ENCODE results near the gene NRXN3. TPM values are rescaled to one million over a fixed set of nuclear protein-coding genes. Genes with fewer than 3 reads are reported as not detected.

NRXN3 gene
- total and polyA plus RNA-seq, 4 donors, result 0.07 to 1.2 (median 0.23) TPM

DNA sequence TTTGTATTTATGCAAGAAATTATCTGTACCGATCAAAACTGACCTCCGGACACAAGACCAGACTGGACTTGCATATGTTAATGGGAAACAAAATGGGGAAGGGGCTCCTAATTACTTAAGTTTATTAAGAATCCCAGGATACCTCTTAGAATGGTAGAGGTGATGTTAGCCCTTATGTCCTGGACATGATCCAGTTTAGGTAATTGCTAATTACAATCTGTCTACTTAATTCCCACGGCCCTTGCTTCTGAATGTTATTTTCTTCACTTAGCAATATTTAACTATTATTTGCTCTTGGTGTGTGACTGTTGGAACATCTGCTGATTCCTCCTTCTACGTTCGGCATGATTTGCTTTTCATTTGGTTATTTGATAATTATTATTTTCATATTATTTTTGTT, 1397.1 kb downstream of the NRXN3 start:
- Histone ChIP-seq H3K4me3 (ENCODE audit: low read depth in 1 of 3, low read length in 3 of 3) (no peak overlapping the region), H3K27ac (ENCODE audit: low read depth in 1 of 2, low read length in 2 of 2) (no peak overlapping the region), H3K9ac (ENCODE audit: low read depth in 1 of 2, low read length in 2 of 2) (no peak overlapping the region), H3K27me3 (ENCODE audit: control insufficient read depth in 4 of 4, insufficient read depth in 4 of 4, low read length in 3 of 4) (no peaks in the 10 kb centered on the region), H3K9me3 (ENCODE audit: control insufficient read depth in 4 of 4, low read length in 3 of 4) (no peaks in the 10 kb centered on the region), H3K4me1 (ENCODE audit: control insufficient read depth in 4 of 4, insufficient read depth in 4 of 4, low read length in 3 of 4) (no peaks in the 10 kb centered on the region), H3K36me3 (ENCODE audit: control insufficient read depth in 4 of 4, insufficient read depth in 3 of 4, low read depth in 1 of 4, low read length in 3 of 4) (no peaks in the 10 kb centered on the region)
- TF ChIP-seq, protein P1, sequence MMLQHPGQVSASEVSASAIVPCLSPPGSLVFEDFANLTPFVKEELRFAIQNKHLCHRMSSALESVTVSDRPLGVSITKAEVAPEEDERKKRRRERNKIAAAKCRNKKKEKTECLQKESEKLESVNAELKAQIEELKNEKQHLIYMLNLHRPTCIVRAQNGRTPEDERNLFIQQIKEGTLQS (IDR thresholded peaks at IDR 0.05), result no peak
- TF ChIP-seq RXRA (IDR thresholded peaks at IDR 0.05), result no peak
- WGBS, result 91% methylated on average over 5 of the region's 5 CpGs
- no peak for DNase-seq (ENCODE audit: low spot score)

DNA sequence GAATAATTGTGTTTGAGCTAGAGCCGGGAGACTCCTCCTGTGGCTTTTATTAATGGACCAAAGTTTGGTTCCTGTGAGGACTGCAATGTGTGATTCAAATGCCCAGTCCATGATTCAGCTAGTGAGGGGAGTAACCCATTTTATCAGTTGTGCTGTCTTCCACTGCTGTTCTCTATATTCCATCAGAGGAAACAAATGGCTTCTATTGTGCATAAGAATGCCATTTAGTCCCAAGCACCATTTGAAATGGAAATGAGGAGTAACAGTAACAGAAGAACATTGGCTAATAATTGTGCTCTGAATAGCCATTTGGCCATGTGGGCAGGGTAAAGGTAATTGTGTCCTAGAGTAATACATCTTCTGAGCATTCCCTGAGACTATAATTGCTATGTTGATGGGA, 1398.4 kb downstream of the NRXN3 start:
- TF ChIP-seq TAF1 (conservative IDR thresholded peaks at IDR 0.05) (no peak), FOXA1 (IDR thresholded peaks at IDR 0.05) (no peak), RXRA (IDR thresholded peaks at IDR 0.05) (no peak), FOXA2 (IDR thresholded peaks at IDR 0.05) (no peak), EGR1 (IDR thresholded peaks at IDR 0.05; ENCODE audit: low read depth in 2 of 2) (no peak), HNF4G (IDR thresholded peaks at IDR 0.05) (no peak), GABPA (IDR thresholded peaks at IDR 0.05 in 1 of 2, conservative IDR thresholded peaks at IDR 0.05 in 1 of 2) (no peak), YY1 (IDR thresholded peaks at IDR 0.05) (no peak)
- TF ChIP-seq, protein P2, sequence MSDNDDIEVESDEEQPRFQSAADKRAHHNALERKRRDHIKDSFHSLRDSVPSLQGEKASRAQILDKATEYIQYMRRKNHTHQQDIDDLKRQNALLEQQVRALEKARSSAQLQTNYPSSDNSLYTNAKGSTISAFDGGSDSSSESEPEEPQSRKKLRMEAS (IDR thresholded peaks at IDR 0.05), result no peak
- TF ChIP-seq, protein P3, sequence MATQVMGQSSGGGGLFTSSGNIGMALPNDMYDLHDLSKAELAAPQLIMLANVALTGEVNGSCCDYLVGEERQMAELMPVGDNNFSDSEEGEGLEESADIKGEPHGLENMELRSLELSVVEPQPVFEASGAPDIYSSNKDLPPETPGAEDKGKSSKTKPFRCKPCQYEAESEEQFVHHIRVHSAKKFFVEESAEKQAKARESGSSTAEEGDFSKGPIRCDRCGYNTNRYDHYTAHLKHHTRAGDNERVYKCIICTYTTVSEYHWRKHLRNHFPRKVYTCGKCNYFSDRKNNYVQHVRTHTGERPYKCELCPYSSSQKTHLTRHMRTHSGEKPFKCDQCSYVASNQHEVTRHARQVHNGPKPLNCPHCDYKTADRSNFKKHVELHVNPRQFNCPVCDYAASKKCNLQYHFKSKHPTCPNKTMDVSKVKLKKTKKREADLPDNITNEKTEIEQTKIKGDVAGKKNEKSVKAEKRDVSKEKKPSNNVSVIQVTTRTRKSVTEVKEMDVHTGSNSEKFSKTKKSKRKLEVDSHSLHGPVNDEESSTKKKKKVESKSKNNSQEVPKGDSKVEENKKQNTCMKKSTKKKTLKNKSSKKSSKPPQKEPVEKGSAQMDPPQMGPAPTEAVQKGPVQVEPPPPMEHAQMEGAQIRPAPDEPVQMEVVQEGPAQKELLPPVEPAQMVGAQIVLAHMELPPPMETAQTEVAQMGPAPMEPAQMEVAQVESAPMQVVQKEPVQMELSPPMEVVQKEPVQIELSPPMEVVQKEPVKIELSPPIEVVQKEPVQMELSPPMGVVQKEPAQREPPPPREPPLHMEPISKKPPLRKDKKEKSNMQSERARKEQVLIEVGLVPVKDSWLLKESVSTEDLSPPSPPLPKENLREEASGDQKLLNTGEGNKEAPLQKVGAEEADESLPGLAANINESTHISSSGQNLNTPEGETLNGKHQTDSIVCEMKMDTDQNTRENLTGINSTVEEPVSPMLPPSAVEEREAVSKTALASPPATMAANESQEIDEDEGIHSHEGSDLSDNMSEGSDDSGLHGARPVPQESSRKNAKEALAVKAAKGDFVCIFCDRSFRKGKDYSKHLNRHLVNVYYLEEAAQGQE (IDR thresholded peaks at IDR 0.05), result no peak
- TF ChIP-seq, protein P4, sequence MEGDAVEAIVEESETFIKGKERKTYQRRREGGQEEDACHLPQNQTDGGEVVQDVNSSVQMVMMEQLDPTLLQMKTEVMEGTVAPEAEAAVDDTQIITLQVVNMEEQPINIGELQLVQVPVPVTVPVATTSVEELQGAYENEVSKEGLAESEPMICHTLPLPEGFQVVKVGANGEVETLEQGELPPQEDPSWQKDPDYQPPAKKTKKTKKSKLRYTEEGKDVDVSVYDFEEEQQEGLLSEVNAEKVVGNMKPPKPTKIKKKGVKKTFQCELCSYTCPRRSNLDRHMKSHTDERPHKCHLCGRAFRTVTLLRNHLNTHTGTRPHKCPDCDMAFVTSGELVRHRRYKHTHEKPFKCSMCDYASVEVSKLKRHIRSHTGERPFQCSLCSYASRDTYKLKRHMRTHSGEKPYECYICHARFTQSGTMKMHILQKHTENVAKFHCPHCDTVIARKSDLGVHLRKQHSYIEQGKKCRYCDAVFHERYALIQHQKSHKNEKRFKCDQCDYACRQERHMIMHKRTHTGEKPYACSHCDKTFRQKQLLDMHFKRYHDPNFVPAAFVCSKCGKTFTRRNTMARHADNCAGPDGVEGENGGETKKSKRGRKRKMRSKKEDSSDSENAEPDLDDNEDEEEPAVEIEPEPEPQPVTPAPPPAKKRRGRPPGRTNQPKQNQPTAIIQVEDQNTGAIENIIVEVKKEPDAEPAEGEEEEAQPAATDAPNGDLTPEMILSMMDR (IDR thresholded peaks at IDR 0.05; ENCODE audit: low read depth, low read length, missing input control), result no peak
- no peak overlapping the region for H3K4me3 ChIP-seq (ENCODE audit: low read depth in 1 of 3, low read length in 3 of 3)
- no peak overlapping the region for H3K9ac ChIP-seq (ENCODE audit: low read depth in 1 of 2, low read length in 2 of 2)
- no peaks in the 10 kb centered on the region for H3K36me3 ChIP-seq (ENCODE audit: control insufficient read depth in 4 of 4, insufficient read depth in 3 of 4, low read depth in 1 of 4, low read length in 3 of 4)
- no peaks in the 10 kb centered on the region for H3K4me1 ChIP-seq (ENCODE audit: control insufficient read depth in 4 of 4, insufficient read depth in 4 of 4, low read length in 3 of 4)
- no peak for DNase-seq (ENCODE audit: low spot score)
- no peaks in the 10 kb centered on the region for H3K9me3 ChIP-seq (ENCODE audit: control insufficient read depth in 4 of 4, low read length in 3 of 4)
- no peaks in the 10 kb centered on the region for H3K27me3 ChIP-seq (ENCODE audit: control insufficient read depth in 4 of 4, insufficient read depth in 4 of 4, low read length in 3 of 4)
- WGBS, result 75% methylated on average over 1 of the region's 1 CpG
- no peak overlapping the region for H3K27ac ChIP-seq (ENCODE audit: low read depth in 1 of 2, low read length in 2 of 2)

DNA sequence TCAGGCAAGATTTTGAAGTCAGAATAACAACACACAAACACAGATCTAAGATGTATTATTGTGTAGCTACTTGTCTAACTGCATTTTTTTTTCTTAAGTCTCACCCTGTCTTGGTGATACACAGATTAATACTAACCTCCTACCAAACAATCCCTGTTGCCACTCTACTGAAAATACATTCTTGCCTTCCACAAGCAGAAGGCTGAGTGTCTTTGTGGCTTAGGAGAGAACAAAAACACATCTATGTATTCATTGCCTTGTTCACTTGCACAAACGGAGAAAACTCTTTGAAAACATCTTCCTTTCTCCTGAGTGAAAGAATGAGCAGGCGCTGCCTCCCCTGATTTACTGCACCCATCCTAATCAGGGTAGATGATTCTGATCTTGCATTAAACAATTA, 1398.9 kb downstream of the NRXN3 start:
- Histone ChIP-seq H3K27me3 (ENCODE audit: control insufficient read depth in 4 of 4, insufficient read depth in 4 of 4, low read length in 3 of 4) (no peaks in the 10 kb centered on the region), H3K4me3 (ENCODE audit: low read depth in 1 of 3, low read length in 3 of 3) (no peak overlapping the region), H3K27ac (ENCODE audit: low read depth in 1 of 2, low read length in 2 of 2) (no peak overlapping the region), H3K4me1 (ENCODE audit: control insufficient read depth in 4 of 4, insufficient read depth in 4 of 4, low read length in 3 of 4) (no peaks in the 10 kb centered on the region), H3K36me3 (ENCODE audit: control insufficient read depth in 4 of 4, insufficient read depth in 3 of 4, low read depth in 1 of 4, low read length in 3 of 4) (no peaks in the 10 kb centered on the region), H3K9me3 (ENCODE audit: control insufficient read depth in 4 of 4, low read length in 3 of 4) (no peaks in the 10 kb centered on the region), H3K9ac (ENCODE audit: low read depth in 1 of 2, low read length in 2 of 2) (no peak overlapping the region)
- no peak for TF ChIP-seq EGR1 (IDR thresholded peaks at IDR 0.05; ENCODE audit: low read depth in 2 of 2)
- no peak for TF ChIP-seq FOXA2 (IDR thresholded peaks at IDR 0.05)
- TF ChIP-seq GABPA (IDR thresholded peaks at IDR 0.05 in 1 of 2, conservative IDR thresholded peaks at IDR 0.05 in 1 of 2), result no peak
- no peak for TF ChIP-seq TAF1 (conservative IDR thresholded peaks at IDR 0.05)
- TF ChIP-seq, protein P3 (IDR thresholded peaks at IDR 0.05), result no peak
- TF ChIP-seq RAD21 (IDR thresholded peaks at IDR 0.05), result no peak
- WGBS, result 84% methylated on average over 2 of the region's 2 CpGs
- no peak for DNase-seq (ENCODE audit: low spot score)
